SH-SY5Y (cell line): ENCODE results near the gene NTSR1.

Source experiments
- GATA2 ChIP-seq: IDR thresholded peaks from 2 replicates; pipeline ENCODE4 v1.6.1; 2011; ENCODE audit warnings: mild to moderate bottlenecking, low read depth, low read length
- GATA3 ChIP-seq: IDR thresholded peaks from 2 replicates; pipeline ENCODE4 v1.6.1; 2011; ENCODE audit warnings: low read depth, mild to moderate bottlenecking, low read length, moderate library complexity

GRCh38 chr20:62718546-62718945, 9.9 kb downstream of the NTSR1 start:
- no peak for TF ChIP-seq GATA3
- TF ChIP-seq GATA2, result no peak
